HG03457 (cell line): ENCODE results near the gene SLC4A1.

Experiments
- ATAC-seq: cut with Tn5 transposase; IDR thresholded peaks from one replicate; pipeline ENCODE4 v1.9.1; 2021; ENCODE audit warnings: moderate number of reproducible peaks; ENCODE audit not compliant: unreplicated experiment

SLC4A1 gene

DNA sequence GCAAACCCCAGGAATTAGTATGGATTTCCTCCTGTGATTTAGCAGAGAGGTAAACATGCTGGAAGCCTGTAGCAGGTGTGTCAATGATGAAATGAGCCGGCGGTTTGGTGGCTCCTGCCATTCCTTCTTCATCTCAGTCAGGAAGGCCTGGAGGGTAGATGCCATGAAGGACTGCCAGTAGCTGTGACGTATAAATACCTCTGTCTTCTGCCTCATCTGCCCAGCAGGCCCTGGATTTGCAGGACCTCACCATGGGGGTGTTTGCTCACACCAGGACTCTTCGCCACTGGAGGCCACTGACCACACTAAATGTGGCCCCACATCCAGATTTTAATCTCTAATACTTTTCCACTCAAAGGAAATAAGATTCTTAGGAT lies 16.1 kb upstream of the SLC4A1 start:
- no peak for ATAC-seq

DNA sequence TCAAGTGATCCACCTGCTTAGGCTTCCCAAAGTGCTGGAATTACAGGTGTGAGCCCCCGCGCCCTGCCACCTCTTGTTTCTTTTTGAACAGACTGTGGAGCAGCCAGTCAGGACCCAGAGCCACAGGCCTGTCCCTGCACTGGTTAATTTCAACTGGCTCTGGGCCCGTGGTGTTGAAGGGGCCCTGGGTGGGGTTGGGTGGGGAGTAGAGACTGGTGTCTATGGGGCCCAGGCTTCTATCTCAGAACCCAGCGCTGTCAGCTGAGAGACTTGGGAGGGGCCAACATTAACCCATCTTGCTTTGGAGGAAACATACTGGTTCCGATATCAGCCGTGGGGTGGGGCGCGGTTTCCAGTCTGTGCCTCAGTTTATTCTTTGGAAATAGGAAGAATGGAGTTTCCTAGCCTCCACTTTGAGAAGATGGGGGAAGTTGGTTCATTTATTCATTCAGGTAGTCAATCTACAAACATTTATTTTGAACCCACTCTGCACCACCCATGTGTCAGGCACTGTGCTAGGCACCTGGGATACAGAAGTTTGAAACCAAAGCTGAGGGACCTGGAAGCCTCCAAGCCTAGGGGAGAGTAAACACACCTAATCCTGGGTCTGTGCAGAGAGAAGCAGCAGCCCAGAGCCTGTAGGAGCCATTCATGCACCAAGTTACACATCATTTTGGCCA lies 15.5 kb upstream of the SLC4A1 start:
- ATAC-seq, result no peak

DNA sequence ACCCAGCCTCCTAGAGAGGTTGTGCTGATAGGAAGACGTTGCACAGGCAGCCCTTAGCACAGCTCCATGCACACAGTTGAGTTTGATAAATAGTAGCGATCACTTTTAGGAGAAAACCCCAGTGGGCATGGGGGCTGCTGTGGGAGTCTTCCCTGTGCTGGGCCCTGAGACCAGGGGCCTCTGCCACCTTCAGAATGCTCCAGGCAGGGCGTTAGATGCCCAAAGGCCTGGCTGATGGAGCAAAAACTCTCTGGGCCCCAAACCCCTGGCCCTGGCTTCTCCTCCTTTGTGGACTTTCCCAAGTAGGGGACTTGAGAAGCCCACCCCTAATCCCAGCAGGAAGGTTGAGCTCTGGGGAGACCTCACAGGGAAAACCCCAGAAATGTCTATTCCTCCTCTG lies 14.3 kb upstream of the SLC4A1 start:
- no peak for ATAC-seq

- no peak for ATAC-seq
Measured at GRCh38 chr17:44281570-44281969, 13.6 kb upstream of the SLC4A1 start.

DNA sequence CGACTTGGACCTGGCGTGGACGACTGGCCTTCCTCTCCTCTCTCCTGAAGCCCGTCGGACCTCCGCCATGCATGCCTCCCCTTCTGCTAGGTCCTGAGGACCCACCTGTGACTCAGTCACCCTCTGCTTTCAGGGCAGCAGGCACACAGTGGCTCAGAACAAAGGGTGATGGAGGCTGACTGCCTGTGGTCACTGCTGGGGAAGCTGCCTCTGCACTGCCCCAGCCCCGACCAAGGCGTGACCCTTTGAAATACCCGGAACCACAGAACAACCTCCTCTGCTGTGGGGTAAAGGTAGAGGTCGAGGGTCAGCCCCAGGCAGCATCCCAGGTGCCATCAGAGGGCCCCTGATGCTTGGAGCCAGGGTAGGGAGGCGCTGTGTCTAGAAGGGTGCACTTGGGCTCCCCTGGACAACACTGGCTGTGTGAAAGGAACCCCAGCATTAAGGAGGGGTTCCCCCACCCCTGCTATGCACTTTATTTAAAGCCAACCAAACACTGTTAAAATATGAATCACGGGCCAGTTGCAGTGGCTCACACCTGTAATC lies 12.5 kb upstream of the SLC4A1 start:
- ATAC-seq, result no peak

GRCh38 chr17:44279666-44280391 lies 11.9 kb upstream of the SLC4A1 start:
- ATAC-seq, result no peak

DNA sequence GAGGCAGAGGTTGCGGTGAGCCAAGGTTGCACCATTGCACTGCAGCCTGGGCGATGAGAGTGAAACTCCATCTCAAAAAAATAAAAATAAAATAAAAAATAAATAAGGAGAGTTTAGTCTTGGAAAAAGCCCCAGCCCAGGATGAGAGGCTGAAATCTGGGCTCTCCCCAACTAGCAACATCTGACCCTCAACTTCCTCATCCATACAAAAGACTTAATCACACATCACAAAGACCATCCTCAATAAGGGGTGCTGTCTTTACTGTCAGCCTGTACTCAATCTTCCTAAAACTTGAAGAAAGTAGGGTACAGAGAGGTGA lies 11.4 kb upstream of the SLC4A1 start:
- no peak for ATAC-seq

GRCh38 chr17:44277976-44278375 lies 10.0 kb upstream of the SLC4A1 start:
- no peak for ATAC-seq

DNA sequence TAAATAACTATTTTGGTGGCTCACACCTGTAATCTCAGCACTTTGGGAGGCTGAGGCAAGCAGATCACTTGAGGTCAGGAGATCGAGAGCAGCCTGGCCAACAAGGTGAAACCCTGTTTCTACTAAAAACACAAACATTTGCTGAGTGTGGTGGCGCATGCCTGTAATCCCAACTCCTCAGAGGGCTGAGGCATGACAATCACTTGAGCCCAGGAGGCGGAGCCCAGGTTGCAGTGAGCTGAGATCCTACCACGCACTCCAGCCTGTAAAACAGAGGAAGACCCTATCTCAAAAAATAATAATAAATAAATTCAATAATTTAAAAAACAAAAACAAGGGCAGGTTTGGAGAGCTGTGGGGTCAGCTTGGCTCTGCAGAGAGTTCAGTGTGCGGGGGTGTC lies 5.7 kb upstream of the SLC4A1 start:
- no peak for ATAC-seq

GRCh38 chr17:44272954-44273353 lies 5.0 kb upstream of the SLC4A1 start:
- no peak for ATAC-seq

DNA sequence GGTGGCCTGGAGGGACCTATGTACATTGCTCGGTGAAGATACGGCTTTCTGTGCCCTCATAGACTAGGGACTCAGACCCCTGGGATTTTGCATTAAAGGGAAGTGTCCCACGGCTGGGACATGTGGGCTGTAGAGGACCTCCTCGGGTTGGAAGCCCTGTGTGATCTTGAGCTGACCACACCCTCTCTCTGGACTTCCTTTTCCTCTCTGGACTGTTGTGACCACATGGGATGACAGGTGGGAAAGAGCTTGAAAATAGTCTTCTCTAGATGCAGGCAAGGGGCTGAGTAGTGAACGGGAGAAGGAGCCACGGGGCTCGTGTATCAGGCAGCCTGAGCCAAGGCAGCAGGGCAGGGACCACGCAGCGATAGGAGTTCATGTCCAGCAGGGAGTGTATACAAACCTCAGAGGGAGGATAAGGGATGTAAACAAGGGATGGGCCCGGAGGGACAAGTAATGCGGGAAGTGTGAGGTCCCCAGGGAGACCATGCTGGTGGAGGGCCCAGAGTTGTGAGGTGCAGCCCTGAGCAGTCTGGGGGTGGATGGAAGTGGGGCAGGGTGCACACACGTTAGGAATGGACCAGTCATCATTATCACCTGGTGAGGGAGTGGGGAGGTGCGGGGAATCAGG lies 4.5 kb upstream of the SLC4A1 start:
- ATAC-seq, result no peak

DNA sequence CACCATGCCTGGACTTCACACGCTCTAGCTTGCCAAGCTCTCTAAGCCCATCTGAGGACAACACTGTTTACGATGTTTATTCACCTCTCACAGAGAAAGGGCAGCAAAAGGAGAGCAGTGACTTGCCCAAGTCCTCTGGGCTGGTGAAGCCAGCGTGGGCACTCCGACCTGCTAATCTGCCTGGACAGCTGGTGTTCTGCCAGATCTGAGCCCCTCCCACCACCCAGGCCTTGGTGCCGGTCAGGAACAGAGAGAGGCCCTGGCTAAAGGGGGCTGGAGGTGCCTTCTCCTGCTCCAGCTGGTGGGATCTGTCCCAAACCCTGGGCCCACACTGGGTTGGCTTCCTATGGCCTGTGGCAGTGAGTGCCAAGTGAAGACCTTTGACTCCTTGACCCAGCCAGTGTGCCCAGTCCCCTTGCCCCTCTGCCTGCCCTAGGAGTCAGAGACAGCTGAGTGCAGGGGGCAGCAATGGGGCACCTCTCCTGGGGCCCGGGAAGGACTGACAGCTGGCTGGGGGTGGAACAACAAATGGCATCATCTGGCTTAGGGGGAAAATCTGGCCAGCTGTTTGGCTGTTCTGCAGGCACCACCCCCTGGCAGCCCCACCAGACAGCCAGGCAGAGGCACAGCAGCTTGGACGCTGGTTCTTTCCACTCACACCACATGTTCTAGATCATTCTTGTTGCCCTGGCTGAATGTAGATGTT lies 1.8 kb upstream of the SLC4A1 start:
- no peak for ATAC-seq

- ATAC-seq, result no peak
Measured at GRCh38 chr17:44268709-44269534, 987 bp upstream of the SLC4A1 start.

GRCh38 chr17:44267165-44267455 lies 825 bp downstream of the SLC4A1 start:
- ATAC-seq, result no peak

- ATAC-seq, result no peak
Measured at GRCh38 chr17:44266402-44267164, 1.4 kb downstream of the SLC4A1 start.

DNA sequence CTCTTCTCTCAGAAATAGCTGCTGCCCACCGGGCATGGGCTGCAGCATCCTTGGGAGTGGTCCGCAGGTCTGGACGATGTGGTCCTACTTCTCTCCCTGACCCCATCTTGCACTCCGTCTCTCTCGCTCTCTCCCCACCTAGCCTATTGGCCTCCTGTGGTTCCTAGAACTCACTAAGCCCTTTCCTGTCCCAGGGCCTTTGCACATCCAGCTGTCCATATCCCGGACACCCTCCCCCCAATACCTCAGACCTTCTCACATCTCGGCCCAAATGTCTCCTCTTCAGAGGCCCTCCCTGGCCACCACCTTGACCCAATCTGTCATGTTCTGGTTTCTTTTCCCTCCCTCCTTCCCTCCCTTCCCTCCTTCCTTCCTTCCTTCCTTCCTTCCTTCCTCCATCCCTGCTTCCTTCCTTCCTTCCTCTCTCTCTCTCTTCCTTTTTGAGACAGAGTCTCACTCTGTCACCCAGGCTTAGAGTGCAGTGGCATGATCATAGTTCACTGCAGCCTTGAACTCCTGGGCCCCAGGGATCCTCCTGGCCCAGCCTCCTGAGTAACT lies 4.5 kb downstream of the SLC4A1 start:
- no peak for ATAC-seq

DNA sequence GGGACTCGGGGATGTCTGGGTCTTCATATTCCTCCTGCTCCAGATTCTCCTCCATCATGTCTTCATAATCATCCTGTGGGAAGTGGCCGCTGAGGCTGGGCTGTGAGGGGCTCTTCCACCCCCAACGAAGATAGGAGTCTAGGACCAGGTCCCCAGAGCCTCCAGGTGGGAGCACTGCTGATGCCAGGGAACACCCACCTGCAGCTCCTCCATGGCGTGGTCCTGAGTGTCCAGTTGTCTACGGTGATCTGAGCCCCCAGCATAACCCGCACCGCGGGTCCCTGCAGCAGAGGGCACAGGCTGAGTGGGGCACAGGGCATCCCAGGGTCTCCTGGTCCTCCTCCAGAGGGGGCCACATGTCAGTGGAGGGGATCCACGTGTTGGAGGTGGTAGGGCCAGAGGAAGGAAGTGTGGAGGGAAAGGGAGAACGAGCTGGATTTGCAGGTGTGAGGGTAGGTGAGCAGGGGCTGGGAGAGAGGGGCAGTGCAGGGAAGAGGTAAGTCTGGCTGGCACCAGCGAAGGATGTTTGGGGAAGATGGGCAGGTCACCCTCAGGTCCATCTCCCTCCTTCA lies 5.2 kb downstream of the SLC4A1 start:
- ATAC-seq, result no peak

DNA sequence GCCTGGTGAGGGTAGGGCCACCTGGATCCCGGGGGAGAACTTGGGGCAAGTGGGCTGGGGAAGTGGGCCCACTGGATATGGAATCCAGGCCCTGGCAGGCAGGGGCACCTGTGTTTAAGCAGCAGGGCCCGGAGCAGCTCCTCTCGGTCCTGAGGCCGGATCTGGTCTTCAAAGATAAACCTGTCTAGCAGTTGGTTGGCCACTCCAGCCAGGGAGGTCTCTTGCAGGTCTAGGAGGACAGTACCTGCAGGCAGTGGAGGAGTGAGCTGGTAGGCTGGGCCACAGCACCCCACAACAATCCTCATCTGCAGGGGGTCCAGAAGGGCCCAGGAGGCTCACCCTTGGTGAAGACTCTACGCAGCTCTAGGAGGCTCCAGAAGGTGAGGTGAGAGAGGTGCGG lies 7.6 kb downstream of the SLC4A1 start:
- no peak for ATAC-seq

GRCh38 chr17:44258811-44259351 lies 9.1 kb downstream of the SLC4A1 start:
- no peak for ATAC-seq
